Measurements from ENCODE around the gene ALOX12B. TPM values are rescaled to one million over a fixed set of nuclear protein-coding genes. Genes with fewer than 3 reads are reported as not detected.

Gene ALOX12B
- total RNA-seq, 6 experiments from 2014 or later = not detected

GRCh38 chr17:8122924-8123694, 35.6 kb upstream of the ALOX12B start:
- no peak for TF ChIP-seq CTCF (IDR thresholded peaks at IDR 0.05)
- Mint-ChIP-seq H3K4me1 (ENCODE audit: low read depth) (peaks cover 76% of the 10 kb centered on the region), H3K27me3 (ENCODE audit: insufficient read depth) (peaks cover 16% of the 10 kb centered on the region), H3K4me3 (peak overlapping the region; percentile 88), H3K36me3 (ENCODE audit: low read depth) (no peaks in the 10 kb centered on the region), H3K9me3 (peaks cover 7% of the 10 kb centered on the region; the same call in 1 of the 2 replicates), H3K27ac (peak overlapping the region; percentile 71)
- DNase-seq = no peak

- Mint-ChIP-seq H3K4me1 (ENCODE audit: low read depth) (peaks cover 82% of the 10 kb centered on the region), H3K27me3 (ENCODE audit: insufficient read depth) (peaks cover 16% of the 10 kb centered on the region), H3K4me3 (peak overlapping the region; percentile 88), H3K9me3 (peaks cover 7% of the 10 kb centered on the region; the same call in 1 of the 2 replicates), H3K36me3 (ENCODE audit: low read depth) (no peaks in the 10 kb centered on the region), H3K27ac (peak overlapping the region; percentile 71)
- no peak for TF ChIP-seq CTCF (IDR thresholded peaks at IDR 0.05)
- no peak for DNase-seq
These were observed 35.0 kb upstream of the ALOX12B start for GRCh38 chr17:8122422-8122923.

GRCh38 chr17:8121681-8122421, 34.3 kb upstream of the ALOX12B start:
- H3K36me3 Mint-ChIP-seq (ENCODE audit: low read depth) = no peaks in the 10 kb centered on the region
- peaks cover 76% of the 10 kb centered on the region for H3K4me1 Mint-ChIP-seq (ENCODE audit: low read depth)

GRCh38 chr17:8121407-8121680, 33.8 kb upstream of the ALOX12B start:
- Mint-ChIP-seq H3K27me3 (ENCODE audit: insufficient read depth) (peaks cover 18% of the 10 kb centered on the region), H3K4me1 (ENCODE audit: low read depth) (peaks cover 71% of the 10 kb centered on the region), H3K9me3 (peaks cover 7% of the 10 kb centered on the region; the same call in 1 of the 2 replicates), H3K36me3 (ENCODE audit: low read depth) (no peaks in the 10 kb centered on the region), H3K4me3 (peak overlapping the region; percentile 88), H3K27ac (no peak overlapping the region)
- DNase-seq = no peak
- no peak for TF ChIP-seq CTCF (IDR thresholded peaks at IDR 0.05)

More at GRCh38 chr17:8121681-8122421, 34.3 kb upstream of the ALOX12B start:
- H3K27ac Mint-ChIP-seq = peak overlapping the region; percentile 52; the same call in 1 of the 2 replicates
- DNase-seq = peak; percentile 54
- H3K4me3 Mint-ChIP-seq = peak overlapping the region; percentile 88
- peaks cover 7% of the 10 kb centered on the region; the same call in 1 of the 2 replicates for H3K9me3 Mint-ChIP-seq
- peaks cover 16% of the 10 kb centered on the region for H3K27me3 Mint-ChIP-seq (ENCODE audit: insufficient read depth)
- peak; percentile 81 for TF ChIP-seq CTCF (IDR thresholded peaks at IDR 0.05)

GRCh38 chr17:8120520-8121406, 33.2 kb upstream of the ALOX12B start:
- peak; percentile 76 for TF ChIP-seq CTCF (IDR thresholded peaks at IDR 0.05)
- H3K27ac Mint-ChIP-seq = peak overlapping the region; percentile 91
- H3K36me3 Mint-ChIP-seq (ENCODE audit: low read depth) = no peaks in the 10 kb centered on the region
- peak; percentile 66 for DNase-seq
- H3K27me3 Mint-ChIP-seq (ENCODE audit: insufficient read depth) = peaks cover 20% of the 10 kb centered on the region
- peak overlapping the region; percentile 88 for H3K4me3 Mint-ChIP-seq
- peaks cover 66% of the 10 kb centered on the region for H3K4me1 Mint-ChIP-seq (ENCODE audit: low read depth)
- peaks cover 7% of the 10 kb centered on the region; the same call in 1 of the 2 replicates for H3K9me3 Mint-ChIP-seq
